ENCODE measurements around the gene SFXN3.

DNA sequence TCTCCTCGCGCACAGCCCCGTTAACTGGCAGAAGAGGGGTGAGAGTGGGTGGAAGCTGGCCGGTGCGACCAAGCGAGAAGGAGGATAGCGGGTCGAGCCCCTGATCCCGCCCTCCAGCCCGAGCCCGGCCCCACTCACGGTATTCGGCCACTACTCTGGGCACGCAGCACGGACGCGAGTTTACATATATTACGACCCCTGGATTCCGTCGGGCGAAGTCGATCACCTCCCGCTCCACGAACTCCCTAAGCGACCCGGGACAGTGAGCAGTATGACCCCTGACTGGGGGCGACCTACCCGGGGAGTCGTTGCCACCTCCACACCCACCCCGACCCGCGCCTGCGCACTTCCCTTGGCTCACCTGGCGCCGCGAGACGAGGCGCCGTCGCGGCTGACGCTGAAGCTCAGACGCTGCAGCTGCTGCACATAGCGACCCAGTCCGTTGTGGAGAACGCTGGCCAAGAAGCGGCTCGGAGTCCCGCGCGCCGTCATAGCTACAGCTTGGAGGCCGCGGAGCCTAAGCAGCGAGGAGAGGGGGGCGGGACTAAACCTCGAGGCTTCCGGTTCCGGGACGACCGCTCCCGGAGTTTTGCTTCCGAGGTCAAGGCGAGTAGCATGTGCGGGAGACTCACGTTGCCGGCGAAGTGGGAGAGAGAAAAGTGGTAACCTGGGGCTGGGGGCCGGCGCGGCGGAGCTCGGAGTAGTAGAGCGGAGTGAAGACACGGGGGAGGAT is 43.9 kb upstream of the SFXN3 start, which contains the start of the genes MRPL43 and TWNK:
- TF ChIP-seq, protein P1, sequence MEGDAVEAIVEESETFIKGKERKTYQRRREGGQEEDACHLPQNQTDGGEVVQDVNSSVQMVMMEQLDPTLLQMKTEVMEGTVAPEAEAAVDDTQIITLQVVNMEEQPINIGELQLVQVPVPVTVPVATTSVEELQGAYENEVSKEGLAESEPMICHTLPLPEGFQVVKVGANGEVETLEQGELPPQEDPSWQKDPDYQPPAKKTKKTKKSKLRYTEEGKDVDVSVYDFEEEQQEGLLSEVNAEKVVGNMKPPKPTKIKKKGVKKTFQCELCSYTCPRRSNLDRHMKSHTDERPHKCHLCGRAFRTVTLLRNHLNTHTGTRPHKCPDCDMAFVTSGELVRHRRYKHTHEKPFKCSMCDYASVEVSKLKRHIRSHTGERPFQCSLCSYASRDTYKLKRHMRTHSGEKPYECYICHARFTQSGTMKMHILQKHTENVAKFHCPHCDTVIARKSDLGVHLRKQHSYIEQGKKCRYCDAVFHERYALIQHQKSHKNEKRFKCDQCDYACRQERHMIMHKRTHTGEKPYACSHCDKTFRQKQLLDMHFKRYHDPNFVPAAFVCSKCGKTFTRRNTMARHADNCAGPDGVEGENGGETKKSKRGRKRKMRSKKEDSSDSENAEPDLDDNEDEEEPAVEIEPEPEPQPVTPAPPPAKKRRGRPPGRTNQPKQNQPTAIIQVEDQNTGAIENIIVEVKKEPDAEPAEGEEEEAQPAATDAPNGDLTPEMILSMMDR (IDR thresholded peaks at IDR 0.05; ENCODE audit: low read length) = no peak
- TF ChIP-seq EZH2 (IDR thresholded peaks at IDR 0.05; ENCODE audit: borderline replicate concordance, low read length) = no peak

Data from OCI-LY1 (cell line).